T-helper 1 cell treated with Interleukin-12 subunit alpha and Interleukin-12 subunit beta and Interleukin-4 antibody, amounts not matched to agents 30 ng/mL and 1 ng/mL, for 36 hours (primary cell): ENCODE results near the gene WBP11. TPM values are rescaled to one million over a fixed set of nuclear protein-coding genes. Genes with fewer than 3 reads are reported as not detected.

Experiments used
- intact Hi-C: fragments of 100-400 bp; cut with micrococcal nuclease; formaldehyde crosslinking; loops from one replicate; pipeline ENCODE4 v1.15.1; 2024
- total RNA-seq: library from RNA; stranded (reverse); gene quantifications from 2 replicates; pipeline ENCODE4 v1.2.3, GENCODE V29; 2022

The WBP11 gene
- total RNA-seq = 86.5 and 93.6 TPM in 2 replicates

DNA sequence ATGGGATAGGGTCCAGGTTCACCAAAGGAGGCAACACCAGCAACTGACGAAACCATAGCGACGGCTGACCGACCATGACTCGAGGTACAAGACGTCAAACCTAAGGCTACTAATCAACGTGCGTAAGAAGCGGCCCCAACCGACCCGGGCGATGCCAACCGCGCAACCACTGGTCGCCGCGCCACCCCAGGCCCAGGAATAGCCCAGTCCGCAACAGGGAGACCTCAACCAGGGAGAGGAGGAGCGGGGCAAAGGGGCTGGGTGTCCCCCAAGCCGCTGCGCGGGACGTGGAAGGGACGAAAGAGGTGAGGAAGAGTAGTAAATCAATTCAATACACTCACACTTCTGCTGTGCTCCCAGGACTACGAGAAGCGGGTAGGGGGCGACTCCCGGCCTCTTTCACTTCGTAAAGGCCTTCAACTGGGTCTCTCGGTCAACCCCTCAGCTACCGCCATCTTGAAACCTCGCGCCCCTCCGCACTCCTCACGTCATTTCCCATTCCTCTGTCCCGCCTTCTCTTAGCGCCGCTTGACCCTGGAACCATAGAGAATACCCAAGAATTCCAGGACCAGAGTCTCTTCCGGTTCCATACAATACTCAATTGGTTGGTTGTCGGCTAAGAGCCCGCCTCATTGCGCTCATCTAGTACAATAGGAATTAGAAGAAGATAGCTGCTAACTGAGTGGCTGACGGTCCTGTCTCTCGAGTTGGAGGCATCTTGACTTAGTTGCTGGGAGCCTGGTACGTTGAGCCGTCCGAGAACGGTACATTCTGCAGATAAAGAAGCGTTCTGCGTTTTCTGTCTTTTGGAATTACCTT, at the start of gene WBP11, which contains the start of gene C12orf60:
Gene WBP11 (minus strand): TSS at position 468 of the 819 bp plus-strand sequence. CDS start 2,095 bp downstream, outside the sequence.
Gene C12orf60 (plus strand): TSS at position 660 of the 819 bp plus-strand sequence. CDS start 19,266 bp downstream, outside the sequence.
- intact Hi-C loops = loop anchor here (1.0 to 5.0 kb wide), 11 partner anchors 29 to 1079 kb away; partner anchors contain the start of genes ARHGDIB, ATF7IP and STRAP

DNA sequence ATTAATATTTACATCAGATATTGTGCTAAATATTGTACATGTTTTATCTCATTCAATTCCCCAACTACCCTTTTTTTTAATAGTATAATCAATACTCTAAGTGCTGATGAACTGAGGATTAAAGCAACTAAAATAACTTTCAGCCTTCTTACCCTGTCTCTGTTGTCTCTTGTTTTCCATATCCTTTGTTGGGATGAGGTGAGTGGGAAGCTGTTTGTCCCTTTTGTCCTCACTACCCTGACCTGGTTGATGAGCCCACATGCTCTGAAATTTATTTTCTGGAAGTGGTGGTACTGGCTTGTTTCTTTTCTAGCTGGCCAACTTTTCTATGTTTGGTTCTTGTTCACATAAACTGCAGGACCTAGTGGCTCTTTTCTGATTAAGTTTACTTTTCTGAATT, 49.6 kb upstream of the WBP11 start:
- intact Hi-C loops = no loop called here

DNA sequence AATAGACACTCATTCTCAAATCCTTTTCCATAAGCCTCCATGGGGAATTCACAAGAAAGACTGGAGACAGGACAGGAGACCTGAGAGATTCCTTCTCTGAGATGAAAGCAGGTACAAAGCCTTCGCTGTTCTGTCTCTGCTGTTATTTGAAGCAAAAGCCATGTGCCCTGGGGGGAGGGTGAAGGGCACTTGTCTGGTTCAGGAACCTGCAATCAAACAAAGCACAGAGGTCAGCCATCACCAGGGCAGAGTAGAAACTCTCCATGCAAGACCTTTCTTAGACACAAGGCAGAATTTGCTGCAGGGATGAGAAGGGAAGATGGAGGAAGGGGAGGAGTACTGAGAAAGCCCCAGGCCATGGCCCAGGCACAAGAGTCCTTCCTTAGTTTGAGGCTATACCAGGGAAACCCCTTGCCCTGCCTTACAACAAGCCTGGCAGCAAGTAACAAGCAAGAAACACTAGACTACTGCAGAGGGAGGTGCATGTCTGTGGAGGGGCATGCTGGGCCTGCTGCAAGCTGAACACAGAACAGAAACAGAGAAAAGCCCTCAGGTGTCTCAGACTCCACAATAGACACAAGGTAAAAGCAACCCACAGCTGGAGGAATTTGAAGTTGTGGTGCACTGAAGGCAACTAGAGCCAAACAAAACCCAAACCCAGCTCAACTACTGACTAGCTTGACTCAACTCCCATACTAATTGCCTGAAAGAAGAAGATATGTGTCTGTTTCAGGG, 47.8 kb upstream of the WBP11 start:
- intact Hi-C loops = no loop called here

DNA sequence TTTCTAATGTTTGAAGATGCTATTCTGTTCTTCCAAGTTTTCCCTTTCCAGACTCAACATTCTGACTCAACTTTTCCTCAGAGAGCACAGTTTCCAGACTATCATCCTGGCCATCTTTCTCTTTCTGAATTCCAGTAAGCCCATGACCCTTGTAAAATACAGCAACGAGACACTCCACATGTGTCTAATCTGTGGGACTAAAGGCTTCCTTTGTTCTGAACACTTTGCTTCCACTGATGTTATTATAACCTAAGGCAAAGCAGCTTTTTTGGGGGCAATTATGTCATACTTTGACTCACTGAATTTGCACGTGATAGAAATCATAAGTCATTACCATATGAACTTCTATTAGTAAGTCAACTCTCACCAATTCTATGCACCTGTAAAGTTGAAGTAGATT, 46.4 kb upstream of the WBP11 start:
- intact Hi-C loops = no loop called here

DNA sequence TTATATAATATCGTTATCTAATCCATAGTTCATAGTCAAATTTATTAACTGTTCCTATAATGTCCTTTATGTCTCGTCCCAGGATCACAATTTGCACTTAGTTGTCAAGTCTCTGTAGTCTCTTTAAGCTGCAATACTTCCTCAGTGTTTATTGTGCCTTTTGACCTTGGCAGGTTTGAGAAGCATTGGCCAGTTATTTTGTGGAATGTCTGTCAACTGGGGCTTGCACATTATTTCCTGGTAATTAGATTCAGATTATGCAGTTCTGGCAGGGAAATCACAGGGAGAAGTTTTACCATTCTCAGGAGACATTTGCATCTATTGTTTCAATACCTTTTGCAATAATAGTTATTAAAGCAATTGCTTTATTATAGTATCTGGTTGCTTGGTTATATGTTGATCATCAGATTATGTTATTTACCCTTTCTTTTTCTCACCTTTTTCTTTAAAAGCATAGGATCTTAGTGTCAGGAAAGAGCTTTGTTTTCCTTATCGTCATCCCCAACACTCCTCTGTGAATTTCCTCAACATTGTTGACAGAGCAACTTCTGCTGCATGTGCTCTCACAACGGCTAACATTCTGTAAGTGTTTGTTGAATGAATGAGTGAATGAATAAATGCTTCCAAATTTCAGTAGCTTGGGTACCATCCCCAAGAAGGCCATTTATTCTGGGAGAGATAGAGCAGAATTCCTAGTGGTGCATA, 43.8 kb upstream of the WBP11 start:
- intact Hi-C loops = no loop called here

DNA sequence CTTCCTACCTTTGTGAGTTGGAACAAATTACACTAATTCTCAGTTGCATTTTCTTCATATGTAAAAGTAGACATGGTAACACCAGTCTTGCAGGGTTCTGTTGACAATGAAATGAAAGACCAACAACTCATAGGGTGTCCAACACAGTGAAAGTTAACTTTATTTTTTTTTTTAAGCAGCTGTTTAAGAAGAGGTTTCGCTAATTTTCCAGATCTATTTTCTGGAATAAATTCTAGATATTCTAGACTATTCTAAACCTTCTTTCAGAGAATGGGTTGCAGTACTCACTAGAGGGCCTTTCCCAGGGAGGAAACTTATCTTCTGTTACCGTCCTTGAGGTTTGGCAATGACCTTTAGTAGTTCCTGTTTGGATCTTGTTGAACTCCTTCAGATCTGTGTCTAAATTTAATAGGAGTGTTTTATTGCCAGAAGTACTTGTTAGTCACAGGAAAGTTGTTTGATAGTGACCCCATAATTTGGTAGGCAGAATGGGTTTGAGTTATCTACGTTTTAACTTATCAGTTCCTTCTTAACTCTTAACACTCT, 42.8 kb upstream of the WBP11 start:
- intact Hi-C loops = no loop called here

DNA sequence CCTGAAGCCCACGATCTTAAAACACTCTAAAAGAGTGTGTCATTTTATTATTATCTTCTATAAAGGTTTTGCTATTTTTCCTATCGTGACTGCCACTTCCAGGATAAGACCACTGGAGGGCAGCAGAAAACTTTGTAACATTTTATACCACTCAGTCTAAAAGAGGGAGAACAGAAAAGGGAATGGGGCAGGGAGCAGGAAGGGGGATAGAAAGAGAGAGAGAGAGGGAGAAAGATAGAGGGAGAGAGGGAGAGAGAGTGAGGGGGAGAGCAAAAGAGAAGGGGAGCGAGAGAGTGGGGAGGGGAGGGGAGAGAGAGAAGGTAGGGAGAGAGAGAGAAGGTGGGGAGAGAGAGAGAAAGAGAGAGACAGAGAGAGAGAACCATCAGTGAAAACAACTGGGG, 42.1 kb upstream of the WBP11 start:
- intact Hi-C loops = loop anchor here (1.0 to 2.0 kb wide), 9 partner anchors 43 to 424 kb away; partner anchors contain the start of genes ARHGDIB, C12orf60, RERG and WBP11

DNA sequence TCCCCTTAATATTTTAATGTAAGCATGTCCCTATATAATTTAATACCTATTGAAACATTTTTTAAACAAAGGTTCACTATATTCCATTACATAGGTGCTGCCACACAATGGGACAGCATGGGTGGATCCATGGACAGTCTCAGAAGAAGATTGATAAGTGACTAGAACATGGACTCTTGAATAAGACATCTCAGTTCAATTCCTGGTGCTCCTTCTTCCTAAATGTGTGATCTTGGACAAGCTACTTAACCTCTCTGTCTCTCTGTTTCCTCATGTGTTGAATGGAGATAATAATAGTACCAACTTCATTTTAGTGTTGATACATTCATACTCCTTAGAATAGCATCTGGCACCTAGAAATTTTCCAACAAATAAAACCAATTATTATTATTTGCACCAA, 41.1 kb upstream of the WBP11 start:
- intact Hi-C loops = loop anchor here (2.0 kb wide), 2 partner anchors 42 to 70 kb away; partner anchors contain the start of genes C12orf60 and WBP11

DNA sequence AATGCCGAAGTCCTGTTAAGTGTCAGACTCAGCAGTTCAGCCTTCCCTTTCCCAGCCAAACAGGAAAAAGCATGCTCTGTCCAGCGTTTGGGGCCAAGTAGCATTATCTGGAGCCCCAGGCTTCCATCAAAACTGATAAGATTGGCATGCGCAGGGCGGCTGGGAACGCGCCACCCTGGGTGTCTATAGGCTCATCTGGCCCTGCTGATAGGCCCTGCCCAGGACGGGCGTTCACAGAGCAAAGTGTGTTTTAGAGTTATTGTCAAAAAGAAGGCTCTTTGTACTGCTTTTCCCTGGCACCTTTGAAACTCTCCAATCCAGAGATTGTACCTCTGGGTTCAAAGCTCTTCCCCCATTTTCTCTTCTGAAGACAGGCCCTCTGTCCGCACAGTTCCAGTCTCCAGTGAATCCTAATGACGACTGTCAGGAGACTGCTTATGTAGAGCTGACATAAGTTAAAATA, 40.2 kb upstream of the WBP11 start, which contains the start of gene ART4:
Gene ART4 (minus strand): TSS at position 102 of the 463 bp plus-strand sequence. CDS start 413 bp downstream, outside the sequence.
- intact Hi-C loops = no loop called here

DNA sequence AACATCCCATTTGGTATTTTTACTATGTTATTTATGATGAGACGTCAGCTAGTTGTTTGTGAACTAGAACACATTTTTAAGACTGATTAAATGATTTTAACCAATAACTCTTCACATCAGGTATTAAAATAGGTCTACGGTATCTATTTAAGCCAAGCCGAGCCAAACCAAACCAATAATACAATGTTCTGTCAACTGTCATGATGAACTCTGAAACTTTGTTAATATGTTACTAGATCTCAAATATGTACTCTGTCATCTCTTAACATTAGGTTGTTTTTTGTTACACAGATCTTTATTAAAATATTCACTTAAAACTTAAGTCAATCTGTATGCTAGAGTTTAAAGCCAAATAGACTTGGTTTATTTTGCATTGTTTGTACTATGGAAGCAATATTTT, 39.0 kb upstream of the WBP11 start:
- intact Hi-C loops = no loop called here

DNA sequence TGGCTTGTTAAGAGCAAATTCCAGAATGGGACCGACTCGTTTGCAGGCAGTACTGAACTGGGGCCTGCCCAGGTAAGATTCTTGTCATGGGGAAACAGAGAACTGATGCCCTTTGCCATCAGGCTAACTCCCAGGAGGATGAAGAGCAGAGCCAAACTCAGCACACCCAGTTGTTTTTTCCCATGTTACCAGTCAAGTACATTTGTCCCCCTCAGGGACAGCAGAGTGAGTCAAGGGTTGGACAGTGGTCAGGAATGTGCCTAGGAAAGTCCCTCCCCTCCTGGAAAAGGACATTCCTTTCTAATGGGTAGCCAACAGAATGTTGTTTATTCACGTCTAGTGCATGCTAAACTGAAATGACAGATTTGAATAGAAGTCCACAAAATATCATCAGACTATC, 38.5 kb upstream of the WBP11 start:
- intact Hi-C loops = no loop called here

DNA sequence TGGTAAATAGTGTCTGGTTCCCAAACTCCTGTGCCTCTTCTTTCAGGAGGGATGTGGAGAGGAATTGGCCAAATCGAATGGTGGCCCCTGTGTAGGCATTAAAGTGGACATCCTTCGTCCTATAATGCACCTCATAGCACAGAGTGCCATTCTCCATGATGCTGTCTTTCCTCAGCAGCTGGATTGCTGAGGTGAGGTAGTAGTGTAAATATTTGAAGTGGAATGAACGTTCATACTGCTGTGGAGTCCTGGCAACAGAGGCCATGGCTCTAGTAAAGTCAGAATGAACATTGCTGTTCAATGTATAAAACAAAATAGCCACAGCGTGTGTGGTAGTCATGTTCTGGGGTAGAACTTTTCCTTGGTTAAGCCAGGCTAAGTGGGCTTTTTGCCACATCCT, 37.3 kb upstream of the WBP11 start:
- intact Hi-C loops = no loop called here

DNA sequence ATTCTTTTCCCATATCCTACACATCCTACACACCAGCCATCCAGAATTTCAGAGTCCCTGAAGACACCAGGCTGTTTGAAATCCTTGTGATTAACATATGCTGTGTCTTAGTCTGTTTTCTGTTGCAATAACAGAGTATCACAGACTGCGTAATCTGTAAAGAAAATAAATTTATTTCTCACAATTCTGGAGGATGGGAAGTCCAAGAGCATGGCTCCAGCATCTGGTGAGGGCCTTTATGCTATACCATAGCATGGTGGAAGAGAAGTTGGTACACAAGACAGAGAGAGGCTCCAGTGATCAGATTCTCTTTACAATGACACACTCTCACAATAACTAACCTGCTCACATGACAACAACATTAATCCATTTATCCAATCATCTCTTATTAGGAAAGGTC, 36.0 kb upstream of the WBP11 start:
- intact Hi-C loops = no loop called here

DNA sequence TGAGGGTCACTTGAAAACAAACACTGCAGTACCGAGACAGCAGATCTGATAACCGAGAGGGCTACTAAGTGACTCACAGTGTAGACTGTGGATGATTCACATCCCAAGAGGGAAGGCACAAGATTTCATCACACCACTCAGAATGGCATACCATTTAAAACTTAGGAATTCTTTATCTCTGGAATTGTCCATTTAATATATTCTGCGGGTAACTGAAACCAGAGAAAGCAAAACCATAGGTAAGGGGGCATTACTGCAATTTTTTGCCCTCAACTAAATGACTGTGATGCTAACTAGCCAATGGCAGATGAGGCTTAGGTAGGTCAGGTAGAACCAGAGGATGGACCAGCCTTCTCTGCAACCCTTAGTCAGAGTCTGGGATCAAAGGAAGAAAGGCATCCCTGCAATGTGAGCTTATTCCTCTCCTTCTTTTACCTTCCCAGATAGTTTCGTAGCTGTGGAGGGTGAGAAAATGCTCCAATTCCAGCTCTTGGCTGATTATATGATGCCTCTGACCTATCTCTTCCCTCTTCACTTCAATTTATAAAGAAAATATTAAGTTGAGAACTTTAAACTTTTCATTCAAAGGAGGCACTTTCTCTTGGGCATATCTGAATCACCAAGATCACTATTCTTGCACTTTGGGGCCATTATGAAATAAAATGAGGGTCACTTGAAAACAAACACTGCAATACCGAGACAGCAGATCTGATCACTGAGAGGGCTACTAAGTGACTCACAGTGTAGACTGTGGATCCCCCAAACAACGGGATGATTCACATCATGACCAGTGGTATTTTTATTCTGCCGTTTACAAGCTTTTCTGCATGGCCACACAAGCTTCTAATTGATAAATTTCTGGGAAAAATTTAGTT, 33.3 kb upstream of the WBP11 start:
- intact Hi-C loops = no loop called here

DNA sequence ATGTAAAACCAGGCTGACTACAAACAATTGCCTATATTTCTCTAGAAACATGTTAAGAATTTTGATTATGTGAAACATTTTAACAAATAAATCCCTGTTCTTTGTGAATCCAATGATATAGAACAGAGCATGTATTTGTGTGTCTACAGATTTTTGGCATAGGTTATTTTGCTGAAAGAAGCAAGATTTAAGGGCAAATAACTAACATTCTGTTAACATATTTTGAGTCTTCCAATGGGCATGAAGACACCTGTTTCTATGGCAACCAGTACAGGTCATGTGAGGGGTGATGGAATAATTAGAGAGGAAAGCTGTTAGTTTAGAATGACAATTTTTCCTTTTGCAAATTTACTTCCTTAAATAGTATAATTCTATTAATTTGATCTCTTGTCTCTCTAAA, 31.2 kb upstream of the WBP11 start:
- intact Hi-C loops = no loop called here

DNA sequence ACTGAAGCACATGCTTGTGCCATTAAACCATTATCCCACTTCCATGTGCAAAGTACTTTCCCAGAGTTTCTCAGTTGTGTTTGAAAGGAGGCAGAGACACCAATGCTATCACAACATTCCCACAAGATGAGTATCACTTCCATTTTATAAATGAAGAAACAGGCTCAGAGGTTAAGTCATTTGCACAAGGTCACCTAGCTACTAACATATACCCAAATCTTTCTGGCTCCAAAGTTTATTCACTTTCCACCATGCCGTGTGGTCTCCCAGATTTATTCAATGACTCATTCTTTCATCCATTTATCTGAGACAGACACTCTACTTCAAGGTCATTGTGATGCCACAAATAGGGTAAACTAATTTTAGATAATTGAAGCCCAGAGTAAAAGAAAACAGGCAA, 30.7 kb upstream of the WBP11 start:
- intact Hi-C loops = no loop called here

DNA sequence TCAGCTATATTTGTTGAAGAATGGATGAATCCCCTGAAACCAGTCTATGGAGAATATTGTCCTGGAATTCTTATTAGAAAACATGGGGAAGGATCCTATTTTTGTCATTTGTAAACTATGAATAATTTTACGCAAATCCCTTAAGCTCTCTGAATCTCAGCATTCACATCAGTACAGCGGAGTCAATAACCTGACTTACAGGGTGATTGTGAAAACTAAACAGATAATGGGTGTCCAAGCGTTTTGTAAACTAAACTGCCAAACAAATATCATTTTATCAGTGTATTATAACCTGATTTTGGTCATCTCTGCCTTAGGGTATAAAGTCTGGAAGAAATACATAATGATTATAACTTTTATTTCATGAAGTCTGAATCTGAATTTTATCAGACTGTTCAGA, 30.1 kb upstream of the WBP11 start:
- intact Hi-C loops = no loop called here

DNA sequence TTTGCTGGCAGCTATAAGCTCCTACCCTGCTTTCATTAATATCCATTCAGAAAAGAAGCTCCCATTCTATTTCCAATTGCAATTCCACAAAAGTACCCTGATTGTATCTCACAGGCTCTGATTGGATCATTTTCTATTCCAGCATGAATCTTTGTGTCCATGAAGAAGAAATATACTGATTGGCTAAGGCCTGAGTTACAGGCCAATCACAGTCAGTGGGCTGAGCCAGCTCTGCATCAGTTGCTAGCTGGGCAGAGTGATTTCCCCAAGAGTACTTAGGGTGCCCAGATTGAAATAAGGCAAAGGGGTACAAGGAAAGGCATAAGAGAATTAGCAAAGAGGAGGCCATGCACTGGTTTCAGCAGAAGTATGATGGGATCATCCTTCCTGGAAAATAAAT, 25.6 kb upstream of the WBP11 start:
- intact Hi-C loops = no loop called here

DNA sequence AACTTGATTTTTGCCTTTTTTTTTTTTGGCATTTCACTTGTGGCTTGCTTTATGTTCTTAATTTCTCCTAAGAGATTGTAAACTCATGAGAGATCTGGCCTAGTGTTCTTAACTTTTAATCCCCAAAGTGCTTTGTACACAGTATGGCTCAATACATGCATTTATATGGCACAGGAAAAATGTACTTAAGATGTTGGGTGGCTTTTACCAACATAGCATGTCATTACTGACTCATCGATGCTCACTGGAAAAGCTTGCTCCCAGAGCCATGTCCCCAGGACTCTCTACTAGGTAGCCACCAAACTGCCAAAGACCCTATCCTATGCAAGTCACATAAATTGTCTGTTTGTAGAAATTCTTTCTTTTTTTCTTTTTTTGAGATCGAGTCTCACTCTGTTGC, 23.8 kb upstream of the WBP11 start:
- intact Hi-C loops = no loop called here

DNA sequence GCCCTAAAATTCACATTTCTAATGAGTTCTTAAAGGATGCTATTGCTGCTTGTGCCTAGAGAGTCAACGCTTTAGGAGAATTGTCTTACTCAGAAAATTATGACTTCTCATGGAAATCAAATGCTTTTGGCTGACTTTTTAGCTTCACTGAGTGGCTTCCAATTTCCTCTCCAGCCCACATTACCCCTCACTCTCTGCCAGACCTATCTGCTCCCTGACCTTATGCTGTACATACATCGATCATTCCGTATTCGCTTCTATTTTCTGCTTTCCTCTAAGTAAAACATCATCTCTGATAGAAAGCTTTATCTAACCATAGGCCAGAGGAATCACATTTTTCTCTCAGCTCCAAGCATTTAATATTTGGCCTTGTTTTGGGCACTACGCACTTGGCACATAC, 23.2 kb upstream of the WBP11 start:
- intact Hi-C loops = no loop called here
